GM12878 (cell line): ENCODE data around the gene PLCG2. TPM values are rescaled to one million over a fixed set of nuclear protein-coding genes. Genes with fewer than 3 reads are reported as not detected.

ENCODE experiments used
- ATAC-seq: fragments of 200-7000 bp; cut with Tn5 transposase; 3 replicates; pipeline ENCODE4 v1.9.1; 2020; ENCODE audit warnings: mild to moderate bottlenecking, moderate library complexity
- BruUV-seq: library from RNA; stranded (reverse); fragments of 400-500 nt; replicated peaks from 2 replicates; lab custom pipeline; 2021; lab: Mats Ljungman, UMichigan
- CTCF ChIA-PET: fragments of 300-600 bp; sonication (Branson Sonifier 250); formaldehyde crosslinking; extraction: SDS; loops from one replicate; lab custom pipeline; 2021; ENCODE audit warnings: inconsistent platforms; lab: Yijun Ruan, JAX
- POLR2A ChIA-PET: fragments of 350-600 bp; formaldehyde crosslinking; extraction: SDS; loops from one replicate; lab custom pipeline; 2021; ENCODE audit warnings: inconsistent platforms; lab: Charles Lee
- RAD21 ChIA-PET: fragments of 300-600 bp; sonication (Branson Sonifier 250); formaldehyde crosslinking; loops from one replicate; lab custom pipeline; 2023; ENCODE audit warnings: antibody characterized with exemption; ENCODE audit not compliant: unreplicated experiment; lab: Charles Lee
- SMC1A ChIA-PET: fragments of 300-600 bp; sonication (Branson Sonifier 250); formaldehyde crosslinking; loops from one replicate; lab custom pipeline; 2023; ENCODE audit not compliant: unreplicated experiment, uncharacterized antibody; lab: Charles Lee
- DNase-seq: peaks from one replicate; pipeline ENCODE4 v3.0.0-alpha.2; 2011; ENCODE audit warnings: low read depth, low spot score
- FAIRE-seq: peaks from 3 replicates; lab custom pipeline; 2011; peaks lifted over from hg19 to GRCh38; lab: Jason Lieb, UNC
- H2AFZ ChIP-seq: 2 replicates; pipeline ENCODE4 v1.6.0; 2011; ENCODE audit warnings: low read depth, low read length, control low read depth; ENCODE audit not compliant: control insufficient read depth
- H3K27ac ChIP-seq: 2 replicates; pipeline ENCODE4 v1.5.1; 2011; ENCODE audit warnings: control low read depth; ENCODE audit not compliant: control insufficient read depth, insufficient read depth
- H3K27me3 ChIP-seq, 2 experiments: replicated peaks in 1 of 2; 2 replicates each; pipeline versions ENCODE4 v1.6.0 to v1.6.1; 2011; ENCODE audit warnings: low read length in 1 of 2; ENCODE audit not compliant: control insufficient read depth in 2 of 2, insufficient read depth in 2 of 2
- H3K36me3 ChIP-seq, 2 experiments: 2 replicates each; pipeline ENCODE4 v1.5.1; 2011; ENCODE audit warnings: low read length in 1 of 2; ENCODE audit not compliant: control insufficient read depth in 2 of 2, insufficient read depth in 2 of 2
- H3K4me1 ChIP-seq: 2 replicates; pipeline ENCODE4 v1.6.1; 2011; ENCODE audit warnings: mild to moderate bottlenecking, low read length, moderate library complexity, mixed read lengths; ENCODE audit not compliant: control insufficient read depth, insufficient read depth
- H3K4me2 ChIP-seq: 2 replicates; pipeline ENCODE4 v1.6.0; 2011; ENCODE audit warnings: control low read depth; ENCODE audit not compliant: control insufficient read depth, insufficient read depth
- H3K4me3 ChIP-seq: fragments of 200-600 bp; sonication (generic); 2 replicates; pipeline ENCODE4 v1.5.1; 2016
- H3K79me2 ChIP-seq: 2 replicates; pipeline ENCODE4 v1.6.0; 2011; ENCODE audit warnings: low read length; ENCODE audit not compliant: control insufficient read depth, insufficient read depth
- H3K9ac ChIP-seq: 2 replicates; pipeline ENCODE4 v1.8.0; 2011; ENCODE audit warnings: low read length, control low read depth, mixed read lengths; ENCODE audit not compliant: control insufficient read depth, insufficient read depth
- H3K9me3 ChIP-seq: replicated peaks from 3 replicates; pipeline ENCODE4 v1.5.1; 2011; ENCODE audit warnings: mild to moderate bottlenecking, low read length; ENCODE audit not compliant: control insufficient read depth, insufficient read depth
- H4K20me1 ChIP-seq: 2 replicates; pipeline ENCODE4 v1.6.0; 2011; ENCODE audit not compliant: control insufficient read depth, insufficient read depth
- POLR2A ChIP-seq: IDR thresholded peaks from 2 replicates; pipeline ENCODE4 v1.6.1; 2011; ENCODE audit warnings: low read depth, mild to moderate bottlenecking, low read length
- POLR2AphosphoS5 ChIP-seq: IDR thresholded peaks from 2 replicates; pipeline ENCODE4 v1.6.1; 2011; ENCODE audit warnings: mild to moderate bottlenecking, low read length, inconsistent platforms
- SMAD5 ChIP-seq: IDR thresholded peaks from 2 replicates; pipeline ENCODE4 v1.6.1; 2016; ENCODE audit warnings: antibody characterized with exemption, low read depth
- WRNIP1 ChIP-seq: IDR thresholded peaks from 2 replicates; pipeline ENCODE4 v1.6.1; 2011; ENCODE audit warnings: low read depth, low read length, improper control_type of control experiment, borderline replicate concordance
- WGBS: methylation state at CpG from one replicate; pipeline ENCODE4 v1.1.6; 2016; ENCODE audit warnings: low lambda C conversion rate; ENCODE audit not compliant: insufficient replicate concordance, insufficient coverage; ENCODE audit errors: missing lambda C conversion rate; 5-methylcytosine and 5-hydroxymethylcytosine counted together
- in situ Hi-C: fragments of 300-500 bp; cut with MboI; formaldehyde crosslinking; loops from 9 replicates; pipeline ENCODE4 v1.14.3; 2018; ENCODE audit warnings: mixed read lengths
- intact Hi-C: fragments of 100-400 bp; cut with micrococcal nuclease; formaldehyde crosslinking; loops from one replicate; pipeline ENCODE4 v1.14.2; 2022; ENCODE audit not compliant: unreplicated experiment
- polyA plus RNA-seq, 11 experiments: library from polyadenylated mRNA; depleted of rRNA in 4 of 11; unstranded in 6 of 11; stranded (reverse) in 5 of 11; fragments of >200 nt; fragmentation: Nextera tagmentation in 4 of 11; fragmentation: Illumina TruSeq in 1 of 11; extraction: Ambion mirVana in 4 of 11; extraction: Trizol in 1 of 11; gene quantifications; 1 replicate in 1 of 11; 2 replicates in 10 of 11; pipeline versions ENCODE4 v1.2.1 to v1.2.3, GENCODE V29; 2011 to 2016; ENCODE audit warnings: inconsistent platforms in 2 of 11, missing spikeins in 2 of 11, low read depth in 1 of 11
- total RNA-seq, 4 experiments: library from RNA; depleted of rRNA in 3 of 4; stranded (reverse); fragments of >200 nt in 3 of 4; fragmentation: Illumina TruSeq in 1 of 4; extraction: Trizol in 1 of 4; gene quantifications; 2 replicates each; pipeline versions ENCODE4 v1.2.1 to v1.2.3, GENCODE V29; 2013 to 2021

PLCG2 gene
- total and polyA plus RNA-seq, 10 of the 15 experiments (the other 5 are each of a cell fraction or from before 2014, with no cell fraction given): 47.6 to 256 (median 149) TPM

- SMC1A ChIA-PET: no interaction called here
- Histone ChIP-seq H3K4me1 (no peaks in the 10 kb centered on the region), H3K27ac (no peak overlapping the region), H3K9me3 (no peaks in the 10 kb centered on the region), H4K20me1 (no peaks in the 10 kb centered on the region; the same call in 1 of the 2 replicates), H3K27me3 (no peaks in the 10 kb centered on the region), H3K4me3 (no peak overlapping the region), H3K9ac (no peak overlapping the region), H3K36me3 (peaks cover 38 to 47% of the 10 kb centered on the region in 2 experiments), H3K4me2 (no peak overlapping the region), H2AFZ (no peak overlapping the region), H3K79me2 (no peaks in the 10 kb centered on the region)
- TF ChIP-seq POLR2A (peak; percentile 43; the same call in 1 of the 2 replicates), WRNIP1 (no peak)
- in situ Hi-C loops: no loop called here
- intact Hi-C loops: no loop called here
- ATAC-seq: no peak
- WGBS: 95% methylated on average over 16 of the region's 16 CpGs
- CTCF ChIA-PET: interaction anchor here (1.6 kb wide), 1 partner anchor 11 kb away, joined by 4 read pairs; no protein-coding TSS in a partner anchor
- DNase-seq: no peak
- no peak for FAIRE-seq
- no TSS peak for BruUV-seq
- POLR2A ChIA-PET: no interaction called here
- RAD21 ChIA-PET: no interaction called here
Observed at GRCh38 chr16:81908466-81909262, 129.6 kb downstream of the PLCG2 start.

GRCh38 chr16:81910366-81910885 lies 131.3 kb downstream of the PLCG2 start:
- RAD21 ChIA-PET: no interaction called here
- no peak for FAIRE-seq
- 98% methylated on average over 28 of the region's 28 CpGs for WGBS

More at GRCh38 chr16:81910366-81910885, 131.3 kb downstream of the PLCG2 start:
- no peaks in the 10 kb centered on the region for H3K27me3 ChIP-seq
- intact Hi-C loops (no loop called here), in situ Hi-C loops (no loop called here)
- ChIA-PET SMC1A (no interaction called here), CTCF (interaction anchor here (1.2 kb wide), 1 partner anchor 20 kb away, joined by 5 read pairs; no protein-coding TSS in a partner anchor), POLR2A (no interaction called here)
- H2AFZ ChIP-seq: no peak overlapping the region
- no peaks in the 10 kb centered on the region; the same call in 1 of the 2 replicates for H4K20me1 ChIP-seq
- ATAC-seq: no peak
- H3K79me2 ChIP-seq: no peaks in the 10 kb centered on the region
- no peak overlapping the region for H3K4me2 ChIP-seq
- H3K9ac ChIP-seq: no peak overlapping the region
- no peak for DNase-seq
- no peaks in the 10 kb centered on the region for H3K9me3 ChIP-seq
- H3K36me3 ChIP-seq: peaks cover 48 to 50% of the 10 kb centered on the region in 2 experiments
- no peak overlapping the region for H3K27ac ChIP-seq
- no peaks in the 10 kb centered on the region for H3K4me1 ChIP-seq
- TF ChIP-seq POLR2AphosphoS5 (0 out of 2 replicates have a peak, but pooled peaks have one; percentile 46), SMAD5 (no peak)
- no peak overlapping the region for H3K4me3 ChIP-seq
- no TSS peak for BruUV-seq
